Fibroblast of pulmonary artery (primary cell): ENCODE measurements around the gene RAB3A.

Experiments
- DNase-seq: peaks from one replicate; pipeline ENCODE4 v3.0.0-alpha.2; 2010; ENCODE audit warnings: low read depth
- H3K4me3 ChIP-seq: replicated peaks from 2 replicates; pipeline ENCODE4 v1.5.1; 2011; ENCODE audit warnings: low read depth, mild to moderate bottlenecking, control low read depth, low read length, moderate library complexity
- TF ChIP-seq, protein P1 (sequence below): IDR thresholded peaks from 2 replicates; pipeline ENCODE4 v1.5.1; 2011; ENCODE audit warnings: mild to moderate bottlenecking, control low read depth, low read length, inconsistent platforms; ENCODE audit errors: missing control alignments

The RAB3A gene

GRCh38 chr19:18239303-18239702 lies 35.5 kb upstream of the RAB3A start:
- TF ChIP-seq, protein P1, sequence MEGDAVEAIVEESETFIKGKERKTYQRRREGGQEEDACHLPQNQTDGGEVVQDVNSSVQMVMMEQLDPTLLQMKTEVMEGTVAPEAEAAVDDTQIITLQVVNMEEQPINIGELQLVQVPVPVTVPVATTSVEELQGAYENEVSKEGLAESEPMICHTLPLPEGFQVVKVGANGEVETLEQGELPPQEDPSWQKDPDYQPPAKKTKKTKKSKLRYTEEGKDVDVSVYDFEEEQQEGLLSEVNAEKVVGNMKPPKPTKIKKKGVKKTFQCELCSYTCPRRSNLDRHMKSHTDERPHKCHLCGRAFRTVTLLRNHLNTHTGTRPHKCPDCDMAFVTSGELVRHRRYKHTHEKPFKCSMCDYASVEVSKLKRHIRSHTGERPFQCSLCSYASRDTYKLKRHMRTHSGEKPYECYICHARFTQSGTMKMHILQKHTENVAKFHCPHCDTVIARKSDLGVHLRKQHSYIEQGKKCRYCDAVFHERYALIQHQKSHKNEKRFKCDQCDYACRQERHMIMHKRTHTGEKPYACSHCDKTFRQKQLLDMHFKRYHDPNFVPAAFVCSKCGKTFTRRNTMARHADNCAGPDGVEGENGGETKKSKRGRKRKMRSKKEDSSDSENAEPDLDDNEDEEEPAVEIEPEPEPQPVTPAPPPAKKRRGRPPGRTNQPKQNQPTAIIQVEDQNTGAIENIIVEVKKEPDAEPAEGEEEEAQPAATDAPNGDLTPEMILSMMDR, result no peak
- no peak overlapping the region for H3K4me3 ChIP-seq
- no peak for DNase-seq

- no peak overlapping the region for H3K4me3 ChIP-seq
- TF ChIP-seq, protein P1, result no peak
- no peak for DNase-seq
These were observed 30.4 kb upstream of the RAB3A start for GRCh38 chr19:18234194-18234593.

- H3K4me3 ChIP-seq, result no peak overlapping the region
- peak; percentile 54 for DNase-seq
- TF ChIP-seq, protein P1, result no peak
These were observed 29.5 kb upstream of the RAB3A start for GRCh38 chr19:18233224-18233825.

DNA sequence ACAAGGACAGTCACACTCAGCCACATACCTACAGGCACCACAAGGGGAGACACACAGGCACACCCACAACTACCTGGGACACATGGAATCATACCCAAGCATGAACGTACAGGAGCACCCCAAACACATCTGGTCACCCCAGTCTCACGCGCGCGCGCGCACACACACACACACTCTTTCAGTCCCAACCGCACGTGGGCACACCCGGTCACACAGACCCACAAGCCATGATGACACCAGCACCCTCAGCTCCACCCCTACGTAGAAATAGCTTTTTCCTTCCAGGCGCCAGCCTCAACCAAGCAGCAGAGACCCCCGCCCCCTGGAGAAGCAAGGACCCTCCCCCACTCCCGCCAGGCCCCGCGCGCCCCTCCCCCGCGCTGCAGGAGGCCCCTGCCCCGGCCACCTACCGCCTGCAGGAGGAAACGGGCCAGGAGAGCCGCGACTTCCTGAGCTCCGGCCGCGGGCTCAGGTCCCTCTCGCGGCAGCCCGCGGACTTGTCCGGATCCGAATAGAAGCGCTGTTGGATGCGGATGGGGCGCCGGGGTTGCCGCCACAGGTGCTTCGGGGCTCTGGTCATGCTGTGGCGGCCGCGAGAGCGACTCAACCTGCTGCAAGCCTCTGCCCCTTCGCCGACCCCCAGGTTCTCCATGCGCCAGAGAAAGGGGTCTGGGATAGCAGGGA lies 28.8 kb upstream of the RAB3A start:
- DNase-seq, result no peak

DNA sequence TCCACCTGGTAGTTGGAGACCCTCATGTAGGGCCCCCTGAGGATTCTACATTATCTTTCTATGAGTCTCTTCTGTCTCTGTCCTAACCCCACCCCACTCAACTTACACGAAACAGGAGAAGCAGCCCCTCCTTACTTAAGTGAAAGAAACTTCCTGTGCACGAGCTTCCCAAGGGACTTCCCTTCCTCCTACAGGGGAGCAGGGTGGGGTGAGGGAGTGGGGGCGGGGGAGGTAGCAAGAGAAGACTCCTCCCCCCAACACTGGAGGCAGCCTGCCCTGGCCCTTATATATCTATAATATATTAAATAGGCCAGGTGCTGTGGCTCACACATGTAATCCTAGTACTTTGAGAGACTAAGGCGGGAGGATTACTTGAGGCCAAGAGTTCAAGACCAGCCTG lies 27.9 kb upstream of the RAB3A start:
- H3K4me3 ChIP-seq, result no peak overlapping the region
- no peak for DNase-seq
- TF ChIP-seq, protein P1, result no peak

More for the DNA sequence above, 28.8 kb upstream of the RAB3A start:
- no peak overlapping the region for H3K4me3 ChIP-seq
- TF ChIP-seq, protein P1, result no peak

DNA sequence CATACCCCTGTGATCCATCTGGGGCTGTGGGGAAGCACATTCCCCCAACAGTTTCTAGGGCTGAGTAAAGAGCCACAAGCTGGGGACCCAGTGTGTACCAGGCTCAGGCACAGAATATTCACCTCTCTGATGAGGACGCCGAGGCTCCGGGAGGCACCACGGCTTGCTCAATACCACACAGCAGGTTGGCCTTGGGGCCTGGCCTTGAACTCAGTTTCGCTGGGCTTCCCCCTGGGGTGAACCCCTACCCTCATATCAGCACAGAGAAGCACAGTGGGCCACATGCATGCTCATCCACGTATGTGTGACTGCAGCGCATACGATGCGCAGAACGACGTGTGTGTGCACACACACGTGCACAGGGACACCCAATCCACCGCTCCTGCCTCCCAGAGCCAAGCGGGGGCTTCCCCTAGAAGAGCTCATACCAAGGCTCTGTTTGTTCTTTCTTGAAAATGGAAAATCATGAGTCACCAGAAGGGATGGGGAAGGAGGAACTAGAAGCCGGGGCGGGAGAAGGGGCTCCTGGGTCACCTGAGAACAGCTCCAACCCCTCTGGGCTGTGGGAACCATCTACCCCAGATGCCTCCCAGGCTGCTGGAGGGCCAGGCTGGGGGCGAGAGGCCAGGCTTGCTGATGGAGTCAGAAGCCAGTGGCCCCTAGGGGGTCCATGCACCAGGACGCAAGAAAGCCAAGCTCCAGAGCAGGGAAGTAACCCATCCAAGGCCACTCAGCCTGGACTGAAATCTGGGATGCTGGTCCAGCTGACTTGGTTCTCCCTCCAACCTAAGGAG lies 27.3 kb upstream of the RAB3A start:
- DNase-seq, result no peak
- TF ChIP-seq, protein P1, result no peak
- no peak overlapping the region for H3K4me3 ChIP-seq
